Adrenal gland (tissue), 12 donors: ENCODE measurements around the gene SLC13A3. TPM values are rescaled to one million over a fixed set of nuclear protein-coding genes. Genes with fewer than 3 reads are reported as not detected.

ENCODE experiments used
- DNase-seq, 7 donors: peaks; one replicate each; pipeline ENCODE4 v3.0.0-alpha.2; 2019 to 2020
- H3K27ac ChIP-seq, 5 donors: fragments of 200-600 bp; sonication (generic) in 4 of 5; 1 replicate in 3 of 5; 2 replicates in 2 of 5; pipeline versions ENCODE4 v1.5.1 to v1.8.0; 2016 to 2020; ENCODE audit warnings: mild to moderate bottlenecking in 1 of 5
- H3K27me3 ChIP-seq: fragments of 200-600 bp; 2 replicates; pipeline ENCODE4 v1.8.0; 2021
- H3K36me3 ChIP-seq, 2 donors: fragments of 200-600 bp; replicated peaks in 1 of 2; 1 replicate in 1 of 2; 2 replicates in 1 of 2; pipeline versions ENCODE4 v1.5.1 to v1.8.0; 2018 to 2022
- H3K4me1 ChIP-seq, 2 donors: fragments of 200-600 bp; replicated peaks in 1 of 2; 1 replicate in 1 of 2; 2 replicates in 1 of 2; pipeline versions ENCODE4 v1.5.1 to v1.8.0; 2018 to 2021
- H3K4me3 ChIP-seq, 4 donors: fragments of 200-600 bp; sonication (generic) in 3 of 4; one replicate each; pipeline ENCODE4 v1.5.1; 2016 to 2018
- H3K9me3 ChIP-seq, 3 donors: fragments of 200-600 bp; sonication (generic) in 1 of 3; replicated peaks in 1 of 3; 1 replicate in 2 of 3; 2 replicates in 1 of 3; pipeline versions ENCODE4 v1.5.1 to v1.8.0; 2016 to 2021
- CTCF ChIP-seq, 6 experiments: fragments of 450-650 bp in 4 of 6; fragments of 200-600 bp in 2 of 6; sonication (generic) in 1 of 6; IDR thresholded peaks; 1 replicate in 5 of 6; 2 replicates in 1 of 6; pipeline versions ENCODE4 v1.5.1 to v1.8.0; 2016 to 2021; ENCODE audit warnings: antibody characterized with exemption in 6 of 6, mild to moderate bottlenecking in 2 of 6, moderate library complexity in 1 of 6
- POLR2A ChIP-seq, 2 donors: fragments of 450-650 bp; IDR thresholded peaks; one replicate each; pipeline ENCODE4 v1.6.1; 2017; ENCODE audit warnings: antibody characterized with exemption in 2 of 2, mild to moderate bottlenecking in 2 of 2, moderate library complexity in 1 of 2
- WGBS, 4 donors: extraction: QIAGEN DNeasy Blood & Tissue Kit in 2 of 4; methylation state at CpG; one replicate each; pipeline versions ENCODE4 v1.1.5 to v1.1.7; 2013 to 2017; 5-methylcytosine and 5-hydroxymethylcytosine counted together
- intact Hi-C, 2 donors: fragments of 100-400 bp; cut with DNase I; formaldehyde crosslinking; loops; one replicate each; pipeline versions ENCODE4 v1.14.1 to v1.15.0; 2022 to 2023
- polyA plus RNA-seq, 3 donors: library from polyadenylated mRNA; stranded (reverse); fragments of 200-250 nt in 2 of 3; fragments of 350-450 nt in 1 of 3; fragmentation: Illumina TruSeq in 1 of 3; extraction: RNeasy Lipid Tissue Mini Kit (QIAGEN cat#74804) in 1 of 3; gene quantifications; one replicate each; pipeline ENCODE4 v1.2.3, GENCODE V29; 2013 to 2014
- total RNA-seq, 9 donors: library from RNA; depleted of rRNA in 4 of 9; stranded (reverse); fragments of >200 nt in 4 of 9; fragments of 120-200 nt in 1 of 9; fragmentation: NEBNext Ultra II Directional in 1 of 9; extraction: Animal tissue kit (Norgen Biotek cat#: 25700) in 1 of 9; gene quantifications; one replicate each; pipeline versions ENCODE4 v1.1.0 to v1.2.4, GENCODE V29; 2013 to 2023
- donor health status: healthy with polysubstance abuse.
- donor health status: Bipolar disorder and iron deficiency.
- donor health status: DM: yes; HTN: yes; CAD: no.
- donor health status: DM: no; HTN: no; CAD: no.
- donor health status: DM: no; HTN: no; CAD: no.
- donor health status: DM: yes; HTN: yes; CAD: no.

SLC13A3 gene
- total and polyA plus RNA-seq, 12 donors, result 1.5 to 11.2 (median 3.9) TPM

GRCh38 chr20:46638134-46638897 is 12.9 kb downstream of the SLC13A3 start:
- H3K36me3 ChIP-seq, result no peaks in the 10 kb centered on the region
- H3K4me1 ChIP-seq, result no peaks in the 10 kb centered on the region
- H3K9me3 ChIP-seq, result no peaks in the 10 kb centered on the region
- TF ChIP-seq POLR2A (IDR thresholded peaks at IDR 0.05), result no peak
- TF ChIP-seq CTCF (IDR thresholded peaks at IDR 0.05), result no peak
- DNase-seq, result no peak
- no peaks in the 10 kb centered on the region for H3K27me3 ChIP-seq
- intact Hi-C loops, result no loop called here
- no peak overlapping the region for H3K27ac ChIP-seq
- WGBS, 4 donors, result 87 to 90% (median 89%) methylated on average over 16 to 18 of the region's 18 CpGs
- H3K4me3 ChIP-seq, result no peak overlapping the region

- DNase-seq, result no peak
- H3K27ac ChIP-seq, result no peak overlapping the region
- no peaks in the 10 kb centered on the region for H3K9me3 ChIP-seq
- TF ChIP-seq CTCF (IDR thresholded peaks at IDR 0.05) (no peak), POLR2A (IDR thresholded peaks at IDR 0.05) (no peak)
- WGBS, 4 donors, result 90 to 100% (median 94%) methylated on average over 3 to 4 of the region's 4 CpGs
- intact Hi-C loops, result no loop called here
- no peak overlapping the region for H3K4me3 ChIP-seq
- H3K4me1 ChIP-seq, result no peaks in the 10 kb centered on the region
- no peaks in the 10 kb centered on the region for H3K36me3 ChIP-seq
- H3K27me3 ChIP-seq, result no peaks in the 10 kb centered on the region
These were observed 13.7 kb downstream of the SLC13A3 start for GRCh38 chr20:46637427-46638133.

- no peak for DNase-seq
- H3K9me3 ChIP-seq, result no peaks in the 10 kb centered on the region
- intact Hi-C loops, result no loop called here
- no peak for TF ChIP-seq CTCF (IDR thresholded peaks at IDR 0.05)
- H3K4me1 ChIP-seq, result no peaks in the 10 kb centered on the region
- H3K36me3 ChIP-seq, result no peaks in the 10 kb centered on the region
- WGBS, 4 donors, result 89 to 96% (median 95%) methylated on average over 11 of the region's 11 CpGs
- no peak overlapping the region for H3K4me3 ChIP-seq
- no peak overlapping the region for H3K27ac ChIP-seq
- no peaks in the 10 kb centered on the region for H3K27me3 ChIP-seq
These were observed 14.2 kb downstream of the SLC13A3 start for GRCh38 chr20:46637020-46637419.

- Histone ChIP-seq H3K27me3 (no peaks in the 10 kb centered on the region), H3K36me3 (no peaks in the 10 kb centered on the region), H3K27ac (no peak overlapping the region), H3K4me1 (peaks cover 0 to 2% of the 10 kb centered on the region in 2 donors), H3K4me3 (no peak overlapping the region), H3K9me3 (no peaks in the 10 kb centered on the region)
- intact Hi-C loops, result no loop called here
- 92 to 95% (median 94%) methylated on average over 4 of the region's 4 CpGs for WGBS, 4 donors
- TF ChIP-seq POLR2A (IDR thresholded peaks at IDR 0.05) (no peak), CTCF (IDR thresholded peaks at IDR 0.05) (no peak)
- no peak for DNase-seq
These were observed 14.7 kb downstream of the SLC13A3 start for GRCh38 chr20:46636514-46636913.
